ENCODE measurements around the gene PSMD14.
A peak's percentile ranks its signal among the peaks of the same experiment; 100 is the strongest.
"Not testable (repeated sequence)": the region's sequence is repeated elsewhere in the genome, so short reads cannot be mapped to it uniquely, and the experiment has no call there.

Gene PSMD14

GRCh38 chr2:161308178-161308955 lies at the start of gene PSMD14:
PSMD14 (plus strand) TSS chr2:161308425; CDS start chr2:161318826, 10,401 bp downstream.
- Histone ChIP-seq H3K4me3 (peak within 1 kb of the TSS; percentile 55 to 78 (median 71)), H3K27ac (peak within 1 kb of the TSS; percentile 73 to 92 (median 88))

GRCh38 chr2:161265874-161266273 lies 42.4 kb upstream of the PSMD14 start:
- H3K27ac ChIP-seq, result no peak overlapping the region
- no peak overlapping the region for H3K4me3 ChIP-seq

GRCh38 chr2:161269111-161269510 lies 39.1 kb upstream of the PSMD14 start:
- Histone ChIP-seq H3K27ac (no peak overlapping the region), H3K4me3 (no peak overlapping the region)

- H3K4me3 ChIP-seq, result no peak overlapping the region
- no peak overlapping the region for H3K27ac ChIP-seq
These were observed 35.0 kb upstream of the PSMD14 start for GRCh38 chr2:161273038-161273760.

GRCh38 chr2:161278564-161279229 lies 29.5 kb upstream of the PSMD14 start:
- not testable (repeated sequence) for H3K27ac ChIP-seq, H3K4me3 ChIP-seq

- H3K27ac ChIP-seq, H3K4me3 ChIP-seq: not testable (repeated sequence)
These were observed 28.9 kb upstream of the PSMD14 start for GRCh38 chr2:161279230-161279815.

GRCh38 chr2:161280906-161281323 lies 27.3 kb upstream of the PSMD14 start:
- H3K4me3 ChIP-seq, H3K27ac ChIP-seq: not testable (repeated sequence)

GRCh38 chr2:161281615-161282310 lies 26.5 kb upstream of the PSMD14 start:
- not testable (repeated sequence) for H3K27ac ChIP-seq, H3K4me3 ChIP-seq

- not testable (repeated sequence) for H3K4me3 ChIP-seq, H3K27ac ChIP-seq
These were observed 25.9 kb upstream of the PSMD14 start for GRCh38 chr2:161282311-161282644.

GRCh38 chr2:161283926-161284325 lies 24.3 kb upstream of the PSMD14 start:
- Histone ChIP-seq H3K4me3 (no peak overlapping the region), H3K27ac (no peak overlapping the region)

GRCh38 chr2:161303535-161304050 lies 4.6 kb upstream of the PSMD14 start:
- no peak overlapping the region for H3K27ac ChIP-seq

GRCh38 chr2:161306919-161307318 lies 1.3 kb upstream of the PSMD14 start:
- H3K4me3 ChIP-seq, result no peak overlapping the region
- H3K27ac ChIP-seq, result no peak overlapping the region

More at GRCh38 chr2:161303535-161304050, 4.6 kb upstream of the PSMD14 start:
- no peak overlapping the region for H3K4me3 ChIP-seq

- peak overlapping the region in 20 of 21 experiments; percentile 76 to 92 (median 88) for H3K27ac ChIP-seq
- H3K4me3 ChIP-seq, result peak overlapping the region; percentile 55 to 78 (median 71)
These were observed 549 bp upstream of the PSMD14 start for GRCh38 chr2:161307676-161308075.

- no peak overlapping the region for H3K4me3 ChIP-seq
- H3K27ac ChIP-seq, result no peak overlapping the region
These were observed 4.8 kb downstream of the PSMD14 start for GRCh38 chr2:161312996-161313395.

GRCh38 chr2:161315380-161315779 lies 7.2 kb downstream of the PSMD14 start:
- Histone ChIP-seq H3K4me3 (no peak overlapping the region), H3K27ac (no peak overlapping the region)

GRCh38 chr2:161316701-161317100 lies 8.5 kb downstream of the PSMD14 start:
- Histone ChIP-seq H3K4me3 (no peak overlapping the region), H3K27ac (no peak overlapping the region)

- H3K4me3 ChIP-seq, result no peak overlapping the region
- H3K27ac ChIP-seq, result no peak overlapping the region
These were observed 13.9 kb downstream of the PSMD14 start for GRCh38 chr2:161321944-161322648.

GRCh38 chr2:161324876-161325275 lies 16.7 kb downstream of the PSMD14 start:
- no peak overlapping the region for H3K27ac ChIP-seq
- H3K4me3 ChIP-seq, result no peak overlapping the region

- Histone ChIP-seq H3K27ac (no peak overlapping the region), H3K4me3 (no peak overlapping the region)
These were observed 19.4 kb downstream of the PSMD14 start for GRCh38 chr2:161327582-161327981.
